ENCODE measurements around the gene E2F1.

Gene E2F1

GRCh38 chr20:33674294-33675135 lies 11.7 kb downstream of the E2F1 start, which contains the start of gene NECAB3:
Gene NECAB3, minus strand, starts transcription at chr20:33674428. Its CDS starts 76 bp downstream, at chr20:33674352.
- H3K4me1 ChIP-seq (ENCODE audit: insufficient read depth, low read length), result peaks cover 13% of the 10 kb centered on the region
- peaks cover 45% of the 10 kb centered on the region for H3K36me3 ChIP-seq (ENCODE audit: insufficient read depth, low read length)
- peak within 1 kb of the TSS; percentile 73; the same call in 1 of the 2 replicates for H3K27ac ChIP-seq (ENCODE audit: low read depth, low read length)

GRCh38 chr20:33673410-33674293 lies 12.5 kb downstream of the E2F1 start:
- Histone ChIP-seq H3K4me1 (ENCODE audit: insufficient read depth, low read length) (peaks cover 13% of the 10 kb centered on the region), H3K27ac (ENCODE audit: low read depth, low read length) (no peak overlapping the region), H3K9ac (ENCODE audit: low read depth, low read length) (peak overlapping the region; percentile 75), H3K36me3 (ENCODE audit: insufficient read depth, low read length) (peaks cover 39% of the 10 kb centered on the region), H3K4me3 (ENCODE audit: low read length) (peak overlapping the region; percentile 77), H3K27me3 (ENCODE audit: insufficient read depth, low read length) (no peaks in the 10 kb centered on the region), H3K9me3 (ENCODE audit: insufficient read depth, low read depth, low read length) (no peaks in the 10 kb centered on the region)
- WGBS, result 5% methylated on average over 29 of the region's 29 CpGs

More at GRCh38 chr20:33674294-33675135, 11.7 kb downstream of the E2F1 start, which contains the start of gene NECAB3:
- Histone ChIP-seq H3K27me3 (ENCODE audit: insufficient read depth, low read length) (no peaks in the 10 kb centered on the region), H3K4me3 (ENCODE audit: low read length) (peak within 1 kb of the TSS; percentile 77), H3K9ac (ENCODE audit: low read depth, low read length) (peak within 1 kb of the TSS; percentile 75), H3K9me3 (ENCODE audit: insufficient read depth, low read depth, low read length) (no peaks in the 10 kb centered on the region)
- WGBS, result 1% methylated on average over 73 of the region's 73 CpGs

GRCh38 chr20:33673114-33673409 lies 13.1 kb downstream of the E2F1 start:
- Histone ChIP-seq H3K9me3 (ENCODE audit: insufficient read depth, low read depth, low read length) (no peaks in the 10 kb centered on the region), H3K4me3 (ENCODE audit: low read length) (peak overlapping the region; percentile 77), H3K36me3 (ENCODE audit: insufficient read depth, low read length) (peaks cover 36% of the 10 kb centered on the region), H3K4me1 (ENCODE audit: insufficient read depth, low read length) (peaks cover 13% of the 10 kb centered on the region), H3K27me3 (ENCODE audit: insufficient read depth, low read length) (no peaks in the 10 kb centered on the region), H3K9ac (ENCODE audit: low read depth, low read length) (peak overlapping the region; percentile 75), H3K27ac (ENCODE audit: low read depth, low read length) (no peak overlapping the region)
- 67% methylated on average over 4 of the region's 4 CpGs for WGBS

GRCh38 chr20:33672426-33673113 lies 13.6 kb downstream of the E2F1 start:
- Histone ChIP-seq H3K27me3 (ENCODE audit: insufficient read depth, low read length) (peaks cover 2% of the 10 kb centered on the region), H3K9me3 (ENCODE audit: insufficient read depth, low read depth, low read length) (no peaks in the 10 kb centered on the region), H3K4me1 (ENCODE audit: insufficient read depth, low read length) (peaks cover 13% of the 10 kb centered on the region), H3K9ac (ENCODE audit: low read depth, low read length) (no peak overlapping the region), H3K27ac (ENCODE audit: low read depth, low read length) (no peak overlapping the region), H3K4me3 (ENCODE audit: low read length) (peak overlapping the region; percentile 77), H3K36me3 (ENCODE audit: insufficient read depth, low read length) (peaks cover 31% of the 10 kb centered on the region)
- 69% methylated on average over 17 of the region's 17 CpGs for WGBS

GRCh38 chr20:33671573-33672288 lies 14.5 kb downstream of the E2F1 start:
- peaks cover 7% of the 10 kb centered on the region for H3K27me3 ChIP-seq (ENCODE audit: insufficient read depth, low read length)
- no peaks in the 10 kb centered on the region for H3K9me3 ChIP-seq (ENCODE audit: insufficient read depth, low read depth, low read length)
- H3K9ac ChIP-seq (ENCODE audit: low read depth, low read length), result no peak overlapping the region
- no peak overlapping the region for H3K4me3 ChIP-seq (ENCODE audit: low read length)
- H3K27ac ChIP-seq (ENCODE audit: low read depth, low read length), result no peak overlapping the region
- H3K36me3 ChIP-seq (ENCODE audit: insufficient read depth, low read length), result peaks cover 23% of the 10 kb centered on the region
- peaks cover 13% of the 10 kb centered on the region for H3K4me1 ChIP-seq (ENCODE audit: insufficient read depth, low read length)
- WGBS, result 93% methylated on average over 8 of the region's 8 CpGs

DNA sequence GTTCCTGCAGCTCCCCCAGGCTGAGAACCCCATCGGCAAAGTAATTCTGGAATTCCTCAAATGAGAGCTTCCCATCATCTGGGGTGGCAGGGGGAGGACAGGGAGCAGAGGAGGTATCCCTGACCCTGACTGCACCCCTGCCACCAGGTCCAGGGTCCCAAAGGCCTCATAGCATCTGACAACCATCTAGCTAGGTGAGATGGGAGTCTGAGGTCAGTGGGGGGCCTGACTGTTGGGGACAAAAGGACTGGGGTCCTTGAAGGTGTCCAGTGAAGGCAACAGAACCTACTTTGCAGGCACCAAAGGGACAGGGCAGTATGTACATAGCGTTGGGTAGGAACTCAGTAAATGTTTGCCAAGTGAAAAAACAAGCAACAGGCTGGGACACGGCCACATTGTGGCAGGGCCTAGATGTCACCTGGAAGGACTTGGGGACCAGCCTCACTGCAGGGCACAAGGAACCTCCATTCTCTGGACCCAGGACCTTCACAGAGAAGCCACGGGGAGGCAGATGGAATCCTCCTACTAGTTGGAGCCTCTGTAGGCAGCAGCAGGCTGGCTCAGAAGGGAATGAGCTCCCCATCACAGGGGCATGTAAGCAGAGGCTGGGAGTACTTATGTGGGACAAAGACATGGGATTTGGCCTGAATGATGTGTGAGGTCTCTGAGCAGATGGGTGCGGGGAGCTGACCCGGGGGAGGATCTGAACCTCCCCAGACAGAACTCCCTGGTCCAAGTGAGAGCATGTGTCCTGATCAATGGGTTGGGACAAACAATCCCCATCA lies 15.3 kb downstream of the E2F1 start:
- Histone ChIP-seq H3K36me3 (ENCODE audit: insufficient read depth, low read length) (peaks cover 15% of the 10 kb centered on the region; the same call in 1 of the 2 replicates), H3K27me3 (ENCODE audit: insufficient read depth, low read length) (peaks cover 7% of the 10 kb centered on the region), H3K4me1 (ENCODE audit: insufficient read depth, low read length) (peaks cover 19% of the 10 kb centered on the region), H3K27ac (ENCODE audit: low read depth, low read length) (no peak overlapping the region), H3K9ac (ENCODE audit: low read depth, low read length) (no peak overlapping the region), H3K9me3 (ENCODE audit: insufficient read depth, low read depth, low read length) (no peaks in the 10 kb centered on the region), H3K4me3 (ENCODE audit: low read length) (no peak overlapping the region)
- 92% methylated on average over 6 of the region's 6 CpGs for WGBS

DNA sequence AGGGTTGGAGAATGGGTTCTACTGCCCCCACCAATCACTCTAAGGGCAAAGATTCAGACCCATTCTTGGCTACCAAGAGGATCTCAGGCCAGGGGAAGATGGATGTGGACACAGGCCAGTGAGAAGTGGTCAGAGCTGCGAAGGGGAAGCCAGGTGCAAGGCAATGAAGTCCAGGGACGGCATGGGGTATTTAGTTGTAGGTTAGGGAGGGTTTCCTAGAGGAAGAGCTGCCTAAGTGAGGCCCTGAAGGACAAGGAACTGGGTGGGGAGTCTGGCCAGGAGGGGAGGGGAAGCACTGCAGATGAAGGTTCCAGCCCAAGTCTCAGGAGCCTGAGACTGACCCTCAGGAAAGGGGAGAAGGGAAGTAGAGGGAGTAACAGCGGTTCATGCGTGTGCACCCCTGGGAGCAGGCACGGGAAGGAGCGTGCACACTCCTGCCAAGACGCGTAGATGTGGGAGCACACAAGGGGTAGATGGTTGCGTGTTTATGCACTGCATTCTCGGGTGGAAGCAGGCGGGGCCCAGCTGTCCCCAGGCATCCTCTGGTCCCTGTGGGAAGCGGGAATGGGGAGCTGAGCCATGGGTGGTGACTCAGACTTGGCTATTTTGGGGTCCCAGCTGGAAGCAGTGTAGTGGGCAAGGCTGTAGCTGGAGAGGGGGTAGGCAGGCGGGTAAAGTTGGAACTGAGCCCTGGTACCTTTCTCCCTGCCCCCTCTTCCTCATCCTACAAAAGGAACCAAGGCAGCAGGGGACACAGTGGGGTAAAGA lies 16.1 kb downstream of the E2F1 start:
- Histone ChIP-seq H3K36me3 (ENCODE audit: insufficient read depth, low read length) (peaks cover 15% of the 10 kb centered on the region; the same call in 1 of the 2 replicates), H3K9ac (ENCODE audit: low read depth, low read length) (no peak overlapping the region), H3K27me3 (ENCODE audit: insufficient read depth, low read length) (peaks cover 7% of the 10 kb centered on the region), H3K9me3 (ENCODE audit: insufficient read depth, low read depth, low read length) (no peaks in the 10 kb centered on the region), H3K4me1 (ENCODE audit: insufficient read depth, low read length) (peaks cover 16% of the 10 kb centered on the region), H3K27ac (ENCODE audit: low read depth, low read length) (no peak overlapping the region), H3K4me3 (ENCODE audit: low read length) (no peak overlapping the region)
- WGBS, result 94% methylated on average over 13 of the region's 13 CpGs

DNA sequence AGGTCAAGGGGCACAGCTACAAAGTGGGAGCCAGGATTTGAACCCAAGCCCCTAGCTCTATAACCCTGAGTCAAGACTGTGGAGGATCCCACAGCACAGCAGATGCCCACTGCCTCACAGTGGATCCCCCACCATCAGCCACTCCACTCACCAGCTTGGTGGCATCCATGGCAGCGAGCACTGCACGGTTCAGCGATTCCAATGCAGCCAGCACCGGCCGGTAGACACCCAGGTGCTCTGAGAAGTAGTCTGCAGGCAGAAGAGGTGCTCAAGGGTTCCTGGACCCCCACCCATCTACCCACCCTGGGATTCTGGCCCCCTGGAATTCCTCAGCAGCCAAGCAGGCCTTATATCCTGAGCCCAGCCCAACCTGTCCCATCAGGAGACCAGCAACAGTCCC lies 17.0 kb downstream of the E2F1 start:
- H3K36me3 ChIP-seq (ENCODE audit: insufficient read depth, low read length), result peaks cover 15% of the 10 kb centered on the region; the same call in 1 of the 2 replicates
- no peak overlapping the region for H3K9ac ChIP-seq (ENCODE audit: low read depth, low read length)
- peaks cover 7% of the 10 kb centered on the region for H3K27me3 ChIP-seq (ENCODE audit: insufficient read depth, low read length)
- H3K4me1 ChIP-seq (ENCODE audit: insufficient read depth, low read length), result peaks cover 15% of the 10 kb centered on the region
- 96% methylated on average over 5 of the region's 5 CpGs for WGBS
- no peaks in the 10 kb centered on the region for H3K9me3 ChIP-seq (ENCODE audit: insufficient read depth, low read depth, low read length)
- no peak overlapping the region for H3K27ac ChIP-seq (ENCODE audit: low read depth, low read length)
- no peak overlapping the region for H3K4me3 ChIP-seq (ENCODE audit: low read length)

DNA sequence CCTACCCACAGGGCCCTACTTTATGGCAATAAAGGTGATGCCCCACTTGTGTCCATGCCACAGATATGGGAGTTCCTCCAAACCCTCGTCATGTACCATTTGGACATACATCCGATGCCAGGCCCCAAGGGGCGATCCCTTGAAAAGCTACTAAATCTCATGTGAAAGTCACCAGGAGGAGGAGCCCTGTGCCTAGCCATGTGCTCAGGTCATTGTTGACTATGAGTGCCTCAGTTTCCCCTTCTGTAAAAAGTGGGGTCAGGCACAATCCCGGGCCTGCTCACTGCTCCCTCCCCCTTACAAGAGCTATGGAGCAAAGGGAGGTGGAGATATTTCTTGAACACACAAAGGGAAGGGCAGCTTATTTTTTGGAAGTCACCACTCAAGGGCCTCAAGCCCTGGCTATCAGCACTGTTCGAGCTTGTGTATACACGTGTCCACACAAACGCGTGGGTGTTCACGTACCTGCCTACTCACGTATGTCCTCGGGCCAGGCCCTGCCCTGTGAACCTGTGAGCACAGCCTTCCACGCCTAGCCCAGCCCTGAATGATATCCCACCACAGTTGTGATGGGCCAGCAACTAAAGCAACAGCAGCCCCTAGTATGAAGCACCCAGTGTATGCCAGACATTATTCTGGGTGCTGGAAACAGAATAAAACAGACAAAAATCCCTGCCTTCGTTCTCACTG lies 17.6 kb downstream of the E2F1 start:
- Histone ChIP-seq H3K36me3 (ENCODE audit: insufficient read depth, low read length) (peaks cover 15% of the 10 kb centered on the region; the same call in 1 of the 2 replicates), H3K4me1 (ENCODE audit: insufficient read depth, low read length) (peaks cover 15% of the 10 kb centered on the region), H3K9ac (ENCODE audit: low read depth, low read length) (no peak overlapping the region), H3K27me3 (ENCODE audit: insufficient read depth, low read length) (peaks cover 7% of the 10 kb centered on the region), H3K4me3 (ENCODE audit: low read length) (no peak overlapping the region), H3K9me3 (ENCODE audit: insufficient read depth, low read depth, low read length) (no peaks in the 10 kb centered on the region), H3K27ac (ENCODE audit: low read depth, low read length) (no peak overlapping the region)
- 94% methylated on average over 12 of the region's 13 CpGs for WGBS
